NOMO-1 treated with DMSO at 0.1 percent for 48 hours (cell line): ENCODE data around the gene TIMM17B.
A peak's percentile ranks its signal among the peaks of the same experiment; 100 is the strongest.

ENCODE experiments used
- DNase-seq: peaks from one replicate; lab custom pipeline; 2025; ENCODE audit not compliant: unreplicated experiment; lab: John Stamatoyannopoulos, UW

TIMM17B gene

GRCh38 chrX:48919360-48919841 lies 21.8 kb upstream of the TIMM17B start:
- no peak for DNase-seq

GRCh38 chrX:48918643-48919340 lies 21.2 kb upstream of the TIMM17B start, which contains the start of gene PIM2:
Gene PIM2, minus strand, starts transcription at chrX:48919024. Its CDS starts 190 bp downstream, at chrX:48918834.
- DNase-seq: peak; percentile 93

DNA sequence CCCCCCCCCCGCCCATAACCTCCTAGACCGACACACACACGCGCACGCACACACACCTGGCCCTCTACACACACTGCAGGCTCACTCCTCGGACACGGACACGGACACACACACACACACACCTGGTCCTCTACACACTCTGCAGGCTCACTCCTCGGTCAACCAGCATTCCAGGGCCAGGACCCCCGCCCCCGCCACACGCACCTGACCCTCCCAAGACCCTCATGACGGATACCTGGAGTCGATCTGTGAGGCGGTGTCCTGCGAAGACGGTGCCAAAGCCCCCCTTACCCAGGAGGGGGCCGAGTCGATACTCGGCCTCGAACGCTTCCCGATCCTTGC lies 20.7 kb upstream of the TIMM17B start:
- DNase-seq: no peak

- peak; percentile 88 for DNase-seq
Observed at GRCh38 chrX:48917139-48918001, 19.8 kb upstream of the TIMM17B start.

- DNase-seq: no peak
Observed at GRCh38 chrX:48914593-48915493, 17.3 kb upstream of the TIMM17B start.

GRCh38 chrX:48913605-48914366 lies 16.2 kb upstream of the TIMM17B start:
- no peak for DNase-seq

GRCh38 chrX:48911412-48912182 lies 14.0 kb upstream of the TIMM17B start, which contains the start of gene SLC35A2:
Gene SLC35A2, minus strand, starts transcription at chrX:48911646. Its CDS starts 10 bp downstream, at chrX:48911636.
- DNase-seq: peak; percentile 51

DNA sequence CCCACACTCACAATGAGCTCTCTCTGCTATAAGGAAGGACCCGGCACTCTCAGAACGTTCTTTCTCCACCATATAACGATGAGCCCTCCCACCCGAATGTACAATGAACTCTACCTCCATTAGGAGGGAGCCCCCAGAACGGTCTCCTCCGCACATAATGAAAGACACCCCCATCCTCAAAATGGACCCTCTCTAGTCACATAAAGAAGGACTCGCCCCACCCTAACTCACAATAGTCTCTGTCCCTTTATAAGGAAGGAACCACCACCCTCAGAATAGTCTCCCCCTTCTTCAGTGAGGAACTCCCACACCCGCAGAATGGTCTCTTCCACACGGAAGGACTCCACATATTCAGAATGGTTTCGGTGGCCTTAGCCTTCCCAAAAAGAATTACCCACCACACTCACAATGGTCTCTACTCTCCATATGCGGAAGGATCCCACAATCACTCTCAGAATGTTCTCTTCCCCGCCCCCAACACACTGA lies 13.4 kb upstream of the TIMM17B start:
- DNase-seq: peak; percentile 20

GRCh38 chrX:48909703-48910294 lies 12.2 kb upstream of the TIMM17B start:
- DNase-seq: no peak

- DNase-seq: no peak
Observed at GRCh38 chrX:48908600-48908999, 11.0 kb upstream of the TIMM17B start.

- no peak for DNase-seq
Observed at GRCh38 chrX:48905090-48905790, 7.7 kb upstream of the TIMM17B start.

DNA sequence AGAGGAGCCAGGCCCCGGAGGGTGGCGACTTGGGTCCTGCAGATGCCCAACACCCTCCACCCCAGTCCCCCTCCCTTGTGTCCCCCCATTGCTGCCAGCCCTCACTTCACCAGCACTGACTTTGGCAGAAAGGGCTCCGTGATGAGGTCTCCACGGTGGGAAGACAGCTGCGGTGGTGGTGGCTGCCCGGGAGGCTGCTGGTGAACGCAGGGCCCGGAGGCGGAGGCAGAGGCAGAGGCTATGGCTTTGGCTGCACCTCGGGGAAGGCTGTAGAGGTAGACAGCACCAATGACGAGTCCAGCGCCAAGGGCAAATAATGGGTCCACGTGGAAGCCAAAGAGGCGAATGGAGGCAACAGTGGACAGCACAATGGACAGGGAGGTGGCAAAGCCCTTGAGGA lies 7.1 kb upstream of the TIMM17B start:
- no peak for DNase-seq

DNA sequence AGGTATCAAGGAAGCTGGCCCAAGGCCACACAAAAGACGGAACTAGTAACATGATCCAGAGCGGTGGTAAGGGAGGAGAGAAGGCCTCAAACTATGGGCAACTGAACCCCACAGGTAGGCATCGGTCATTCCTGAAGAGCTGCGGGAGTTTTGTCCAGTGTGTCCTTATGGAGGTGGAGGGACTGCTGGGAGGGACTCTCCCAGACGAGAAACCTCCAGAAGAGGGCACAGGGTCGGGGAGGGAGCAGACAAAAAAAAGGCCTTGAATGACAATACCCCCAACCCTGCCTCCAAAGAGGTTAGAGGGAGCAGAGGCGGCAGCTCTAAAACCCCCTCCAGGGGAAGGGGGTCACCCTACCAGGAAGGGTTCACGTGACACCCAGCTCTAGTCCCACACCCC lies 6.6 kb upstream of the TIMM17B start:
- no peak for DNase-seq

DNA sequence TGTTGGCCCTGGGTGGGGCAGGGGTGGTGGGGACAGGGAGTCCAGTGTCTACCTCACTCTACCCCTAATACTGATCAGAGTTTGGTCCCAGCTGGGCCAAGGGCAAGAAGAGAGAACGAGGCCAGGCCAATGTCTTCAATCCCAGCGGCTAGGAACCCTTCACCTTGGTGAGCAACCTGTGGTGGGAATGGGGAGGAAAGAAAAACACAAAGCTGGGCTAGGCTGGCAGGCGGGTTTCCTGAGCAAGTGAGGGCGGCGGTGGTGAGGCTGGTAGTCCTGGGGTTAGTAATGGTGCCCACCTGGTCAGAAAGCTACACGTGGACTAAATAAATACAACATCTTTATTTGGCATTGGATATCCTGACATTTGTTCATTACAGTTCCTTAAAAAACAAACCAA lies 5.7 kb upstream of the TIMM17B start:
- DNase-seq: no peak

GRCh38 chrX:48902776-48903175 lies 5.2 kb upstream of the TIMM17B start:
- DNase-seq: no peak

GRCh38 chrX:48902135-48902534 lies 4.6 kb upstream of the TIMM17B start:
- DNase-seq: no peak

DNA sequence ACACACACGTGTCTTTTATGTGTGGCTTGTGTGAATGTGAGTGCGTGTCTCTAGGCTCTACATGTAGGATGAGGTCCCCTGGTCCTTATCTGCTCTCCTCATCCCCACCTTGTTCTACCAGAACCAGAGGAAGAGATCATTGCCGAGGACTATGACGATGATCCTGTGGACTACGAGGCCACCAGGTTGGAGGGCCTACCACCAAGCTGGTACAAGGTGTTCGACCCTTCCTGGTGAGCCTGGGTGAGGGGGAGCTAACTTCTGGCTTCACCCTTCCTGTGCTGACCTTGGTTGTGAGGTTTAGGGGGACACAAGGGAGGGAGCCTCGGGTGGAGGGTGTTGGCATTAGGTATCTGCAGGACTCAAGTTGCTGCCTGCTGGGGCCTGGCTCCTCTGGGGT lies 3.5 kb upstream of the TIMM17B start:
- DNase-seq: no peak

DNA sequence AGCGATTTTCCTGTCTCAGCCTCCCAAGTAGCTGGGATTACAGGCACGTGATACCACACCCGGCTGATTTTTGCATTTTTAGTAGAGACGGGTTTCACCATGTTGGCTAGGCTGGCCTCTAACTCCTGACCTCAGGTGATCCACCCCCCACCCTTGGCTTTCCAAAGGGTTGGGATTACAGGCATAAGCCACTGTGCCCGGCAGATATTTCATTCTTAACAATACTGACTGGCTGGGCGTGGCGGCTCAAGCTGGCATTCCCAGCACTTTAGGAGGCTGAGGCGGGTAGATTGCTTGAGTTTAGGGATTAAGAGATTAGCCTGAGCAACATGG lies 1.5 kb upstream of the TIMM17B start:
- no peak for DNase-seq
